Astrocyte (in vitro differentiated cells and primary cell): ENCODE data around the gene KDM2B. TPM values are rescaled to one million over a fixed set of nuclear protein-coding genes. Genes with fewer than 3 reads are reported as not detected.
A peak's percentile ranks its signal among the peaks of the same experiment; 100 is the strongest.

Experiments used
- DNase-seq: peaks from one replicate; pipeline ENCODE4 v3.0.0-alpha.2; 2010; ENCODE audit warnings: low read depth
- FAIRE-seq: peaks from 2 replicates; lab custom pipeline; 2011; peaks lifted over from hg19 to GRCh38; lab: Jason Lieb, UNC
- H2AFZ ChIP-seq: 2 replicates; pipeline ENCODE4 v1.6.0; 2012; ENCODE audit warnings: low read depth, low read length, inconsistent platforms
- H3K27ac ChIP-seq: 2 replicates; pipeline ENCODE4 v1.5.1; 2011; ENCODE audit warnings: low read depth, low read length, inconsistent platforms
- H3K27me3 ChIP-seq: 2 replicates; pipeline ENCODE4 v1.6.0; 2011; ENCODE audit warnings: low read length, inconsistent platforms; ENCODE audit not compliant: insufficient read depth
- H3K36me3 ChIP-seq: 2 replicates; pipeline ENCODE4 v1.5.1; 2011; ENCODE audit warnings: low read length, inconsistent platforms; ENCODE audit not compliant: insufficient read depth
- H3K4me1 ChIP-seq: 2 replicates; pipeline ENCODE4 v1.5.1; 2011; ENCODE audit warnings: low read length, inconsistent platforms; ENCODE audit not compliant: insufficient read depth
- H3K4me2 ChIP-seq: 2 replicates; pipeline ENCODE4 v1.6.0; 2012; ENCODE audit warnings: low read length, inconsistent platforms
- H3K4me3 ChIP-seq: 2 replicates; pipeline ENCODE4 v1.5.1; 2011; ENCODE audit warnings: low read depth, mild to moderate bottlenecking, low read length, inconsistent platforms; ENCODE audit not compliant: insufficient read depth
- H3K79me2 ChIP-seq: 2 replicates; pipeline ENCODE4 v1.6.0; 2012; ENCODE audit warnings: mild to moderate bottlenecking, low read length, inconsistent platforms; ENCODE audit not compliant: insufficient read depth
- H3K9ac ChIP-seq: 2 replicates; pipeline ENCODE4 v1.6.0; 2012; ENCODE audit warnings: mild to moderate bottlenecking, low read length, inconsistent platforms
- H3K9me3 ChIP-seq: 2 replicates; pipeline ENCODE4 v1.5.1; 2012; ENCODE audit warnings: low read depth, mild to moderate bottlenecking, low read length, inconsistent platforms; ENCODE audit not compliant: insufficient read depth
- H4K20me1 ChIP-seq: 2 replicates; pipeline ENCODE4 v1.6.0; 2012; ENCODE audit warnings: low read length, inconsistent platforms; ENCODE audit not compliant: insufficient read depth
- H3K27ac Mint-ChIP-seq: one replicate; pipeline ENCODE4 v1.8.0; 2021; ENCODE audit warnings: mild to moderate bottlenecking, mixed read lengths; ENCODE audit not compliant: unreplicated experiment
- H3K27me3 Mint-ChIP-seq: one replicate; pipeline ENCODE4 v1.8.0; 2021; ENCODE audit warnings: low read depth, mixed read lengths; ENCODE audit not compliant: unreplicated experiment
- H3K36me3 Mint-ChIP-seq: one replicate; pipeline ENCODE4 v1.8.0; 2021; ENCODE audit warnings: low read depth, mixed read lengths; ENCODE audit not compliant: unreplicated experiment
- H3K4me1 Mint-ChIP-seq: one replicate; pipeline ENCODE4 v1.8.0; 2021; ENCODE audit warnings: low read depth, mixed read lengths; ENCODE audit not compliant: unreplicated experiment
- H3K4me3 Mint-ChIP-seq: one replicate; pipeline ENCODE4 v1.8.0; 2021; ENCODE audit warnings: mild to moderate bottlenecking, moderate library complexity, mixed read lengths; ENCODE audit not compliant: unreplicated experiment
- H3K9me3 Mint-ChIP-seq: one replicate; pipeline ENCODE4 v1.8.0; 2021; ENCODE audit warnings: mild to moderate bottlenecking, mixed read lengths; ENCODE audit not compliant: unreplicated experiment
- EZH2 ChIP-seq: IDR thresholded peaks from 2 replicates; pipeline ENCODE4 v1.6.1; 2012; ENCODE audit warnings: mild to moderate bottlenecking, low read length, inconsistent platforms; ENCODE audit not compliant: insufficient read depth
- total RNA-seq: library from RNA; stranded (reverse); gene quantifications from 2 replicates; pipeline ENCODE4 v1.2.1, GENCODE V29; 2021
- TF ChIP-seq, protein P1 (sequence below): IDR thresholded peaks from 2 replicates; pipeline ENCODE4 v1.5.1; 2011; ENCODE audit warnings: low read depth, mild to moderate bottlenecking, inconsistent platforms, low read length, moderate library complexity; ENCODE audit not compliant: insufficient read depth

The KDM2B gene
- total RNA-seq, 1 donor from 2014 or later = 23.4 TPM

DNA sequence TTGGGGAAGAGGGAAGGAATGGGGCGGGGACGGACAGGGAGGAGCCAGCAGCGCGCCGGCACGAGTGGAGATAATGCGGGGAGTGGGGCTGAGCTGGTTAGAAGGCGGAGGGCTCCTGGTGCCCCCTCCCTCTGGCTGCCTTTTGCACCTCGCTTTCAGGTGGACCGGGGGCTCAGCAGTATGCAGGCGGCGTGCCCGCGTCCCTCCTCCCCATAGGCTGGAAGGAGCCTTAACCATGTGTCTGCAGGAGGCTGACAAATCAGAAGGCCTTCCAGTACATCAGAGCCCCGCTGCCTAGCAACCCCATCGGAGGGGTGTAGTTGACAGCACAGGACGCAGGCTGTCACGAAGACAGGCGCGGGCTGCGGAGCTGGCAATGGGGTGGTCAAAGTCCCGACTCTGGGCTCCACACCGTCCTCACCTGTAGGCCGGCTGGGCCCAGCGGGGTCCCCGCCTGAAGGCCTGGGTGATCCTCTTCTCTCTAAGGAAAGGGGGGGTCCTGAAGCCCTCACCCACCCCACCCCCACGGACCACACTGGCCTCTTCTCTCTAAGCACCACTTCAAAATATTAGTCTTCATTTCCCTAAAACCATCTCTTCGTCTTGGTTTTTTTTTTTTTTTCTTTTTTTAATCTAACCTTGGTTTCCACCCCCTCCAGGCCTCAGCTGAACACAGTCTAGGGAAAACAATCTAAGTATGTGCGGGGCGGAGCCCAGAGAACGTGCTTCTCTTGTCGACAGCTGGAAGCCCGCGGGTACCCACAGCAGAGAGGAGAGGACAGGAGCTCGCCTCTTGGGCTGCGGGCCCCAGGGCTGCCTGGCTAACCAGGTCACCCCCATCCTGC lies 44.5 kb downstream of the KDM2B start:
- Mint-ChIP-seq H3K36me3 (peaks cover 10% of the 10 kb centered on the region), H3K4me1 (peaks cover 6% of the 10 kb centered on the region), H3K9me3 (no peaks in the 10 kb centered on the region), H3K4me3 (peak overlapping the region; percentile 62), H3K27ac (no peak overlapping the region), H3K27me3 (peaks cover 9% of the 10 kb centered on the region)
- no peak for TF ChIP-seq EZH2
- TF ChIP-seq, protein P1, sequence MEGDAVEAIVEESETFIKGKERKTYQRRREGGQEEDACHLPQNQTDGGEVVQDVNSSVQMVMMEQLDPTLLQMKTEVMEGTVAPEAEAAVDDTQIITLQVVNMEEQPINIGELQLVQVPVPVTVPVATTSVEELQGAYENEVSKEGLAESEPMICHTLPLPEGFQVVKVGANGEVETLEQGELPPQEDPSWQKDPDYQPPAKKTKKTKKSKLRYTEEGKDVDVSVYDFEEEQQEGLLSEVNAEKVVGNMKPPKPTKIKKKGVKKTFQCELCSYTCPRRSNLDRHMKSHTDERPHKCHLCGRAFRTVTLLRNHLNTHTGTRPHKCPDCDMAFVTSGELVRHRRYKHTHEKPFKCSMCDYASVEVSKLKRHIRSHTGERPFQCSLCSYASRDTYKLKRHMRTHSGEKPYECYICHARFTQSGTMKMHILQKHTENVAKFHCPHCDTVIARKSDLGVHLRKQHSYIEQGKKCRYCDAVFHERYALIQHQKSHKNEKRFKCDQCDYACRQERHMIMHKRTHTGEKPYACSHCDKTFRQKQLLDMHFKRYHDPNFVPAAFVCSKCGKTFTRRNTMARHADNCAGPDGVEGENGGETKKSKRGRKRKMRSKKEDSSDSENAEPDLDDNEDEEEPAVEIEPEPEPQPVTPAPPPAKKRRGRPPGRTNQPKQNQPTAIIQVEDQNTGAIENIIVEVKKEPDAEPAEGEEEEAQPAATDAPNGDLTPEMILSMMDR = no peak
- Histone ChIP-seq H4K20me1 (peaks cover 22% of the 10 kb centered on the region), H3K79me2 (no peaks in the 10 kb centered on the region), H3K27ac (peak overlapping the region; percentile 8), H3K4me2 (peak overlapping the region; percentile 85), H3K27me3 (no peaks in the 10 kb centered on the region), H3K36me3 (no peaks in the 10 kb centered on the region), H3K9me3 (no peaks in the 10 kb centered on the region), H3K4me1 (peaks cover 26% of the 10 kb centered on the region), H3K9ac (peak overlapping the region; percentile 57), H3K4me3 (peak overlapping the region; percentile 55), H2AFZ (peak overlapping the region; percentile 87)
- FAIRE-seq (no peak), DNase-seq (peak; percentile 76)

DNA sequence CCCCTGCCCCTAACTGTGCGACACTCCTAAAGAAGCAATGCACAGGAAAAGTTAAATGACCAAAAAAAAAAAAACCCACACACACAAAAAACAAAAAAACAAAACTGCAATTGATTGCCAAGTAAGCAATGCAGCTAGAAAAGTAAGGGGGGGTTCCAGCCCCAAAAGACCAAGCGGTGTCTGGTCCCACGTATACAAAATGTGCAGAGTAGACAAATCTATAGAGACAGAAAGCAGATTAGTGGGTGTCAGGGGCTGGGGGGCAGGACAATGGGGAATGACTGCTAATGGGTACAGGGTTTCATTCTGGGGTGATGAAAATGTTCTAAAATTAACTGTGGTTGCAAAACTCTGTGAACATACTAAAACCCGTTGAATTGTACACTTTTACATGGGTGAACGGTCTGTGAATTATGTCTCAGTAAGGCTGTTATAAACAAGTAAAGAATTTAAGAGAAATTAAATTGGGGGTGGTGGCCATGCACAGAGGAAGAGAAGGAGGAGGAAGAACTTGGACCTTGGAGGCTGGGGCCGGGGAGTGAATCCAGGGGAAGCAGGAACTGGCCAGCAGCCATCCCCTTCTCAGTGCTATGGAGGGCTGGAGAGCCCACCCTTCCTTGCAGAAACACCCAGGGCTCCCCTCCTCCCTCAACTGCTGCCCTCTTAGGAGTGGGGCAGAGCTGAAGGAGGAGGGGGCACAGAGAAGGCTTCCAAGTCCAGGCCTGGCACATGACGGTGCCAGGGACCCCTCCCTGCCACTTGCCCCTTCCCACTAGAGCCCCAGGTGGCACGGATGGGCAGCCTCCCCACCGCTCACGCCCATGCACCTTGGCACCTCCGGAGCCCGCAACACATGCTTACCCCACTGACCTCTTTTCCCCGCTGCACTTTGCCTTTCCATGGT lies 45.4 kb downstream of the KDM2B start:
- Mint-ChIP-seq H3K27ac (no peak overlapping the region), H3K4me3 (no peak overlapping the region), H3K4me1 (peaks cover 11% of the 10 kb centered on the region), H3K9me3 (no peaks in the 10 kb centered on the region), H3K27me3 (peaks cover 9% of the 10 kb centered on the region), H3K36me3 (peaks cover 13% of the 10 kb centered on the region)
- Histone ChIP-seq H3K79me2 (no peaks in the 10 kb centered on the region), H2AFZ (peak overlapping the region; percentile 87), H3K9ac (peak overlapping the region; percentile 57), H3K27ac (no peak overlapping the region), H3K4me3 (peak overlapping the region; percentile 55), H3K27me3 (no peaks in the 10 kb centered on the region), H4K20me1 (peaks cover 22% of the 10 kb centered on the region), H3K4me2 (peak overlapping the region; percentile 85), H3K9me3 (no peaks in the 10 kb centered on the region), H3K36me3 (no peaks in the 10 kb centered on the region), H3K4me1 (peaks cover 31% of the 10 kb centered on the region)
- no peak for FAIRE-seq
- no peak for DNase-seq
- TF ChIP-seq EZH2 = no peak
- TF ChIP-seq, protein P1 = no peak
